Endothelial cell of umbilical vein (primary cell): ENCODE data around the gene LHX6. TPM values are rescaled to one million over a fixed set of nuclear protein-coding genes. Genes with fewer than 3 reads are reported as not detected.
A peak's percentile ranks its signal among the peaks of the same experiment; 100 is the strongest.

Experiments
- BruUV-seq: library from RNA; stranded (reverse); fragments of 400-500 nt; replicated peaks from 2 replicates; lab custom pipeline; 2021; lab: Mats Ljungman, UMichigan
- CTCF ChIA-PET: fragments of 300-600, 350-600 bp; sonication (Branson Sonifier 250); formaldehyde crosslinking; loops from one replicate; lab custom pipeline; 2021; ENCODE audit warnings: antibody characterized with exemption, inconsistent platforms; lab: Charles Lee
- POLR2A ChIA-PET: fragments of 300-600, 350-600 bp; sonication (Branson Sonifier 250); formaldehyde crosslinking; loops from one replicate; lab custom pipeline; 2021; ENCODE audit warnings: antibody characterized with exemption, inconsistent platforms; lab: Charles Lee
- DNase-seq: peaks from one replicate; pipeline ENCODE4 v3.0.0-alpha.2; 2011; ENCODE audit warnings: low read depth, low spot score
- FAIRE-seq: peaks from 2 replicates; lab custom pipeline; 2011; peaks lifted over from hg19 to GRCh38; lab: Jason Lieb, UNC
- H2AFZ ChIP-seq: 2 replicates; pipeline ENCODE4 v1.6.0; 2012; ENCODE audit warnings: low read depth, low read length, control low read depth, inconsistent platforms
- H3K27ac ChIP-seq: 2 replicates; pipeline ENCODE4 v1.5.1; 2011; ENCODE audit warnings: low read depth, mild to moderate bottlenecking, control low read depth, low read length, moderate library complexity; ENCODE audit not compliant: insufficient read depth
- H3K27me3 ChIP-seq, 2 experiments: 2 replicates each; pipeline versions ENCODE4 v1.6.0 to v1.6.1; 2011; ENCODE audit warnings: low read length in 2 of 2, mixed read lengths in 1 of 2; ENCODE audit not compliant: control insufficient read depth in 2 of 2, insufficient read depth in 2 of 2
- H3K36me3 ChIP-seq, 2 experiments: 2 replicates in 1 of 2; 3 replicates in 1 of 2; pipeline ENCODE4 v1.5.1; 2011; ENCODE audit warnings: low read length in 2 of 2, mild to moderate bottlenecking in 1 of 2, moderate library complexity in 1 of 2; ENCODE audit not compliant: control insufficient read depth in 2 of 2, insufficient read depth in 2 of 2; ENCODE audit errors: extremely low read depth in 1 of 2
- H3K4me1 ChIP-seq: 3 replicates; pipeline ENCODE4 v1.5.1; 2011; ENCODE audit warnings: mild to moderate bottlenecking, low read length; ENCODE audit not compliant: control insufficient read depth, insufficient read depth; ENCODE audit errors: extremely low read depth
- H3K4me2 ChIP-seq: 2 replicates; pipeline ENCODE4 v1.6.1; 2011; ENCODE audit warnings: low read length, control low read depth, mixed read lengths; ENCODE audit not compliant: insufficient read depth
- H3K4me3 ChIP-seq, 3 experiments: fragments of 200-600 bp in 1 of 3; sonication (generic), shearing (Covaris generic) in 1 of 3; replicated peaks in 1 of 3; 2 replicates each; pipeline ENCODE4 v1.5.1; 2011 to 2016; ENCODE audit warnings: control low read depth in 3 of 3, low read length in 3 of 3, mild to moderate bottlenecking in 2 of 3, inconsistent platforms in 1 of 3, low read depth in 1 of 3, moderate library complexity in 1 of 3; ENCODE audit not compliant: insufficient read depth in 1 of 3
- H3K79me2 ChIP-seq: 2 replicates; pipeline ENCODE4 v1.6.0; 2012; ENCODE audit warnings: low read length, inconsistent platforms; ENCODE audit not compliant: control insufficient read depth, insufficient read depth
- H3K9ac ChIP-seq: replicated peaks from 2 replicates; pipeline ENCODE3; 2011; ENCODE audit warnings: low read length, control low read depth; ENCODE audit not compliant: insufficient read depth; ENCODE audit errors: extremely low read depth
- H3K9me1 ChIP-seq: replicated peaks from 3 replicates; pipeline ENCODE4 v1.6.0; 2011; ENCODE audit warnings: mild to moderate bottlenecking, low read length; ENCODE audit not compliant: control insufficient read depth, insufficient read depth; ENCODE audit errors: extremely low read depth
- H3K9me3 ChIP-seq: replicated peaks from 2 replicates; pipeline ENCODE4 v1.5.1; 2012; ENCODE audit warnings: low read length, inconsistent platforms; ENCODE audit not compliant: control insufficient read depth, insufficient read depth
- H4K20me1 ChIP-seq: replicated peaks from 2 replicates; pipeline ENCODE3; 2011; ENCODE audit warnings: mild to moderate bottlenecking, low read length; ENCODE audit not compliant: control insufficient read depth, insufficient read depth; ENCODE audit errors: extremely low read depth
- CTCF ChIP-seq, 2 donors: IDR thresholded peaks; 1 replicate in 1 of 2; 2 replicates in 1 of 2; pipeline ENCODE4 v1.5.1; 2011; ENCODE audit warnings: low read length in 2 of 2, mild to moderate bottlenecking in 2 of 2, moderate library complexity in 2 of 2, control low read depth in 1 of 2, inconsistent platforms in 1 of 2, low read depth in 1 of 2; ENCODE audit not compliant: insufficient read depth in 1 of 2; ENCODE audit errors: extremely low read depth in 1 of 2
- EZH2 ChIP-seq: IDR thresholded peaks from 2 replicates; pipeline ENCODE4 v1.6.1; 2012; ENCODE audit warnings: borderline replicate concordance, low read depth, mild to moderate bottlenecking, moderate library complexity, low read length, inconsistent platforms; ENCODE audit not compliant: severe bottlenecking
- FOS ChIP-seq: IDR thresholded peaks from 2 replicates; pipeline ENCODE4 v1.6.1; 2011; ENCODE audit warnings: mild to moderate bottlenecking, low read length, moderate library complexity, borderline replicate concordance; ENCODE audit not compliant: insufficient read depth
- GATA2 ChIP-seq: IDR thresholded peaks from 2 replicates; pipeline ENCODE4 v1.7.0; 2011; ENCODE audit warnings: low read depth, mild to moderate bottlenecking, moderate library complexity, mixed read lengths, low read length; ENCODE audit not compliant: insufficient read length, insufficient read depth
- JUN ChIP-seq: IDR thresholded peaks from 2 replicates; pipeline ENCODE4 v1.6.1; 2011; ENCODE audit warnings: borderline replicate concordance, low read depth; ENCODE audit not compliant: insufficient read length, insufficient read depth
- MAX ChIP-seq: IDR thresholded peaks from 2 replicates; pipeline ENCODE4 v1.6.1; 2011; ENCODE audit not compliant: insufficient read depth, insufficient read length
- MYC ChIP-seq: IDR thresholded peaks from one replicate; pipeline ENCODE4 v1.6.1; 2011; ENCODE audit warnings: mild to moderate bottlenecking, low read depth, low read length
- POLR2A ChIP-seq: IDR thresholded peaks from 2 replicates; pipeline ENCODE4 v1.6.1; 2012; ENCODE audit warnings: low read depth, mild to moderate bottlenecking, control low read depth, low read length
- POLR2AphosphoS5 ChIP-seq: IDR thresholded peaks from 2 replicates; pipeline ENCODE4 v1.6.1; 2012; ENCODE audit warnings: low read depth, mild to moderate bottlenecking, control low read depth, low read length, moderate library complexity; ENCODE audit not compliant: insufficient read depth
- dilution Hi-C: fragments of 300-500 bp; cut with MboI; formaldehyde crosslinking; loops from one replicate; pipeline ENCODE4 v1.15.0; 2019; ENCODE audit warnings: low sequenced_read_pairs; ENCODE audit not compliant: extremely low pct_ligation_motif_present
- intact Hi-C: fragments of 100-400 bp; cut with micrococcal nuclease; formaldehyde crosslinking; loops from one replicate; pipeline ENCODE4 v1.10.0; 2022
- polyA plus RNA-seq, 4 experiments: library from polyadenylated mRNA; depleted of rRNA in 3 of 4; stranded (reverse) in 3 of 4; unstranded in 1 of 4; fragments of >200 nt; gene quantifications; 2 replicates each; pipeline versions ENCODE4 v1.2.1 to v1.2.3, GENCODE V29; 2011 to 2012; ENCODE audit warnings: missing spikeins in 1 of 4
- total RNA-seq: library from RNA; stranded (reverse); gene quantifications from 2 replicates; pipeline ENCODE4 v1.2.3, GENCODE V29; 2021

Gene LHX6
- total and polyA plus RNA-seq, 2 donors (not counting 3 experiments of a cell fraction or from before 2014, with no cell fraction given), result 2.4 to 18.4 TPM

DNA sequence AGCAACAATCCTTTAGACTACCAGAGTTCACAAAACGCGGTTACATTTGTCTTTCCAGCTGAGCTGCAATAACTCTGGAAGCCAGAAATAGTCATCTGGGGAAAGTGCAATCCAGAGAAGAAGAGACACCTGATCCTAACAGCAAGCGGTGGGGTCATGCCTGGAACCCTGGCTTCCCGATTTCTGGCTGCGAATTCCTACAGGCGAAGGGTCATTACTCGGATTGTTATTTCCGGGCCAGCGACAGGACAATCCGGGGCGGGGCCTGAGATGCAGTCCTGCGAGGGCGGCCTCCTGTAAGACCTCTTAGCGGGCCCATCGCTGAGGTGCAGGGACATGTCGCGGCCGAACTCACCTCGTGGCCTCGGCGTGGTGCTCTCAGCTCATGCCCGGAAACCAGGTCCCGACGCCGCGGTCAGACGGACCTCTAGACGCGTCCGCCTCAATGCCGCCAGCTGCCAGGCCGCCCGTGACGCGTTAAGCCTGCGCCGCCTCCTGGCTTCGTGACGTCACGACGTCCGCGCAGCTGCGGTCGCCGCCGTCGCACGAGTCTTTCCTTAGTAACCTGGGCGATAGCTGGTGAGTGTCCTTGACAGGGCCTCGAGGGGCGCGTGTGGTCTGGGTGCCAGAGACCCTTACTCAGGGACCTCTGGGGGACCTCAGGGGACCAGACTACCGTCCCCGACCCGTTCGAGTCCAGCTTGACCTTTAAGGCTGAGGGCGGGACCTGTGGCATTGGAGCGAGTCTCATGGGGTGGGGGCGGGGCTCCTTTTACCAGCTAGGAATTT lies 35.8 kb upstream of the LHX6 start, which contains the start of the genes MRRF and RBM18:
Gene MRRF, plus strand, starts transcription at position 523 of the 789 bp plus-strand sequence. CDS start 6,010 bp downstream, outside the sequence.
Gene RBM18, minus strand, starts transcription at position 481 of the 789 bp plus-strand sequence. CDS start 3,348 bp downstream, outside the sequence.
- TSS peak; percentile 80 for BruUV-seq
- ChIA-PET CTCF (interaction anchor here (1.1 to 4.1 kb wide), 15 partner anchors 11 to 165 kb away, joined by 3 to 20 read pairs (median 5); no protein-coding TSS in a partner anchor), POLR2A (interaction anchor here (0.6 to 2.3 kb wide), 5 partner anchors 10 to 63 kb away, joined by 3 to 14 read pairs (median 7); no protein-coding TSS in a partner anchor)
- H4K20me1 ChIP-seq, result no peaks in the 10 kb centered on the region
- peaks cover 4 to 5% of the 10 kb centered on the region in 2 experiments for H3K36me3 ChIP-seq
- dilution Hi-C loops, result no loop called here
- TF ChIP-seq POLR2AphosphoS5, result peak; percentile 97
- no peak for TF ChIP-seq JUN
- TF ChIP-seq GATA2, result no peak
- peak; percentile 85 for TF ChIP-seq POLR2A
- no peak for TF ChIP-seq MYC
- TF ChIP-seq EZH2, result no peak
- TF ChIP-seq FOS, result no peak
- no peak for TF ChIP-seq CTCF (IDR thresholded peaks at IDR 0.05; ENCODE audit: extremely low read depth in 1 of 2, insufficient read depth in 1 of 2, low read depth in 1 of 2, low read length in 2 of 2)
- TF ChIP-seq MAX, result peak; percentile 85
- peaks cover 49% of the 10 kb centered on the region for H3K79me2 ChIP-seq
- peaks cover 26% of the 10 kb centered on the region for H3K4me1 ChIP-seq
- peak within 1 kb of the TSS; percentile 53 to 88 (median 76) for H3K4me3 ChIP-seq
- H2AFZ ChIP-seq, result peak within 1 kb of the TSS; percentile 30
- peak within 1 kb of the TSS; percentile 95 for H3K4me2 ChIP-seq
- H3K9me3 ChIP-seq, result no peaks in the 10 kb centered on the region
- DNase-seq (peak; percentile 95), FAIRE-seq (peak; percentile 85)
- no peaks in the 10 kb centered on the region for H3K27me3 ChIP-seq
- intact Hi-C loops, result loop anchor here (1.0 to 5.0 kb wide), 8 partner anchors 10 to 553 kb away; partner anchors contain the start of genes MORN5 and NDUFA8
- H3K9ac ChIP-seq, result peak within 1 kb of the TSS; percentile 80
- H3K9me1 ChIP-seq, result no peaks in the 10 kb centered on the region
- peak within 1 kb of the TSS; percentile 68 for H3K27ac ChIP-seq
